Suprapubic skin (tissue), 4 donors: ENCODE results near the gene GPR37L1. TPM values are rescaled to one million over a fixed set of nuclear protein-coding genes. Genes with fewer than 3 reads are reported as not detected.
"Not testable (repeated sequence)": the region's sequence is repeated elsewhere in the genome, so short reads cannot be mapped to it uniquely, and the experiment has no call there.

Source experiments
- DNase-seq, 2 donors: peaks; one replicate each; pipeline ENCODE4 v3.0.0-alpha.2; 2019; ENCODE audit warnings: low spot score in 2 of 2
- H3K27ac ChIP-seq: fragments of 200-600 bp; sonication (generic); one replicate; pipeline ENCODE4 v1.5.1; 2019
- H3K27me3 ChIP-seq: fragments of 200-600 bp; sonication (generic); one replicate; pipeline ENCODE4 v1.5.1; 2019
- H3K36me3 ChIP-seq: fragments of 200-600 bp; sonication (generic); one replicate; pipeline ENCODE4 v1.5.1; 2019
- H3K4me1 ChIP-seq: fragments of 200-600 bp; sonication (generic); one replicate; pipeline ENCODE4 v1.5.1; 2019
- H3K4me3 ChIP-seq: fragments of 200-600 bp; sonication (generic); one replicate; pipeline ENCODE4 v1.5.1; 2019; ENCODE audit warnings: mild to moderate bottlenecking
- H3K9me3 ChIP-seq: fragments of 200-600 bp; sonication (generic); one replicate; pipeline ENCODE4 v1.5.1; 2019
- CTCF ChIP-seq, 2 donors: fragments of 200-600 bp in 1 of 2; fragments of 450-650 bp in 1 of 2; sonication (generic) in 1 of 2; IDR thresholded peaks; one replicate each; pipeline ENCODE4 v1.5.1; 2016 to 2019; ENCODE audit warnings: antibody characterized with exemption in 2 of 2, mild to moderate bottlenecking in 1 of 2, moderate library complexity in 1 of 2
- EP300 ChIP-seq: sonication (generic); formaldehyde crosslinking; IDR thresholded peaks from one replicate; pipeline ENCODE4 v1.6.1; 2017; ENCODE audit warnings: antibody characterized with exemption
- POLR2A ChIP-seq, 2 donors: fragments of 450-650 bp; IDR thresholded peaks; one replicate each; pipeline ENCODE4 v1.6.1; 2017; ENCODE audit warnings: antibody characterized with exemption in 2 of 2, mild to moderate bottlenecking in 2 of 2, moderate library complexity in 2 of 2
- POLR2AphosphoS5 ChIP-seq, 3 donors: sonication (generic); formaldehyde crosslinking; IDR thresholded peaks; one replicate each; pipeline ENCODE4 v1.6.1; 2017; ENCODE audit warnings: antibody characterized with exemption in 3 of 3
- WGBS: methylation state at CpG from one replicate; pipeline ENCODE4 v1.1.5; 2018; 5-methylcytosine and 5-hydroxymethylcytosine counted together
- total RNA-seq, 4 donors: library from RNA; depleted of rRNA; stranded (reverse); fragments of >200 nt; gene quantifications; one replicate each; pipeline ENCODE4 v1.1.0, GENCODE V29; 2016

GPR37L1 gene
- total RNA-seq, 4 donors from 2014 or later = not detected

- peak within 1 kb of the TSS; percentile 77 for H3K4me3 ChIP-seq
- peaks cover 4% of the 10 kb centered on the region for H3K36me3 ChIP-seq
- no peaks in the 10 kb centered on the region for H3K27me3 ChIP-seq
- DNase-seq = peak in 1 of 2 donors; percentile 82
- H3K9me3 ChIP-seq = no peaks in the 10 kb centered on the region
- H3K27ac ChIP-seq = peak within 1 kb of the TSS; percentile 93
- peaks cover 35% of the 10 kb centered on the region for H3K4me1 ChIP-seq
- WGBS = 0% methylated on average over 4 of the region's 82 CpGs
- peak; percentile 17 to 58 for TF ChIP-seq POLR2A (IDR thresholded peaks at IDR 0.05)
- no peak for TF ChIP-seq EP300
Observed at GRCh38 chr1:202144402-202145067, 21.8 kb downstream of the GPR37L1 start, which contains the start of gene ARL8A. Gene ARL8A (minus strand): TSS chr1:202144737. CDS start chr1:202144572, 165 bp downstream.

- H3K36me3 ChIP-seq = peaks cover 4% of the 10 kb centered on the region
- WGBS = 4% methylated on average over 11 of the region's 13 CpGs
- no peaks in the 10 kb centered on the region for H3K27me3 ChIP-seq
- peak overlapping the region; percentile 77 for H3K4me3 ChIP-seq
- no peak for TF ChIP-seq CTCF (IDR thresholded peaks at IDR 0.05)
- TF ChIP-seq POLR2A (IDR thresholded peaks at IDR 0.05) = no peak
- no peak for TF ChIP-seq EP300
- no peak for TF ChIP-seq POLR2AphosphoS5 (IDR thresholded peaks at IDR 0.05)
- DNase-seq = no peak
- no peaks in the 10 kb centered on the region for H3K9me3 ChIP-seq
- peaks cover 35% of the 10 kb centered on the region for H3K4me1 ChIP-seq
- H3K27ac ChIP-seq = peak overlapping the region; percentile 93
Observed at GRCh38 chr1:202145068-202145743, 22.5 kb downstream of the GPR37L1 start.

- WGBS = 89% methylated on average over 8 of the region's 8 CpGs
- DNase-seq, H3K9me3 ChIP-seq, H3K36me3 ChIP-seq, H3K27me3 ChIP-seq, H3K27ac ChIP-seq: not testable (repeated sequence)
- Histone ChIP-seq H3K4me1 (peaks cover 35% of the 10 kb centered on the region), H3K4me3 (peak overlapping the region; percentile 77)
Observed at GRCh38 chr1:202145744-202146140, 23.0 kb downstream of the GPR37L1 start.

GRCh38 chr1:202146279-202146678 is 23.6 kb downstream of the GPR37L1 start:
- DNase-seq = no peak
- TF ChIP-seq POLR2A (IDR thresholded peaks at IDR 0.05) (no peak), POLR2AphosphoS5 (IDR thresholded peaks at IDR 0.05) (no peak), CTCF (IDR thresholded peaks at IDR 0.05) (no peak), EP300 (no peak)
- 97% methylated on average over 5 of the region's 5 CpGs for WGBS
- H3K36me3 ChIP-seq = no peaks in the 10 kb centered on the region
- H3K4me1 ChIP-seq = peaks cover 33% of the 10 kb centered on the region
- H3K9me3 ChIP-seq = no peaks in the 10 kb centered on the region
- no peak overlapping the region for H3K4me3 ChIP-seq
- no peak overlapping the region for H3K27ac ChIP-seq
- H3K27me3 ChIP-seq = no peaks in the 10 kb centered on the region

GRCh38 chr1:202146993-202147392 is 24.3 kb downstream of the GPR37L1 start:
- no peaks in the 10 kb centered on the region for H3K36me3 ChIP-seq
- H3K27me3 ChIP-seq = no peaks in the 10 kb centered on the region
- TF ChIP-seq POLR2AphosphoS5 (IDR thresholded peaks at IDR 0.05) (no peak), CTCF (IDR thresholded peaks at IDR 0.05) (no peak), EP300 (no peak)
- H3K27ac ChIP-seq = no peak overlapping the region
- H3K9me3 ChIP-seq = no peaks in the 10 kb centered on the region
- no peak overlapping the region for H3K4me3 ChIP-seq
- 69% methylated on average over 3 of the region's 3 CpGs for WGBS
- DNase-seq = no peak
- peaks cover 27% of the 10 kb centered on the region for H3K4me1 ChIP-seq

GRCh38 chr1:202148391-202148790 is 25.7 kb downstream of the GPR37L1 start:
- H3K4me1 ChIP-seq = peaks cover 13% of the 10 kb centered on the region
- H3K4me3 ChIP-seq = no peak overlapping the region
- H3K9me3 ChIP-seq = no peaks in the 10 kb centered on the region
- no peak overlapping the region for H3K27ac ChIP-seq
- no peaks in the 10 kb centered on the region for H3K27me3 ChIP-seq
- WGBS = 91% methylated on average over 4 of the region's 4 CpGs
- DNase-seq = no peak
- TF ChIP-seq POLR2AphosphoS5 (IDR thresholded peaks at IDR 0.05) (no peak), POLR2A (IDR thresholded peaks at IDR 0.05) (no peak), CTCF (IDR thresholded peaks at IDR 0.05) (no peak), EP300 (no peak)
- H3K36me3 ChIP-seq = no peaks in the 10 kb centered on the region
